Memory B cell (primary cell): ENCODE data around the gene LYZL1.
"Not testable (repeated sequence)": the region's sequence is repeated elsewhere in the genome, so short reads cannot be mapped to it uniquely, and the experiment has no call there.

Experiments
- ATAC-seq: fragments of 150-1000 bp; cut with Tn5 transposase; 2 replicates; pipeline ENCODE4 v1.10.0; 2021; ENCODE audit warnings: low read depth, mild to moderate bottlenecking, moderate library complexity
- DNase-seq, 2 donors: peaks; one replicate each; pipeline ENCODE4 v3.0.0; 2022; ENCODE audit warnings: low spot score in 2 of 2
- H3K27ac Mint-ChIP-seq: one replicate; pipeline ENCODE4 v1.8.0; 2022; ENCODE audit warnings: mild to moderate bottlenecking, moderate library complexity, mixed read lengths
- H3K27me3 Mint-ChIP-seq: one replicate; pipeline ENCODE4 v1.8.0; 2022; ENCODE audit warnings: mixed read lengths
- H3K36me3 Mint-ChIP-seq: one replicate; pipeline ENCODE4 v1.8.0; 2022; ENCODE audit warnings: mild to moderate bottlenecking, mixed read lengths
- H3K4me1 Mint-ChIP-seq: one replicate; pipeline ENCODE4 v1.8.0; 2022; ENCODE audit warnings: mixed read lengths
- H3K4me3 Mint-ChIP-seq: one replicate; pipeline ENCODE4 v1.8.0; 2022; ENCODE audit warnings: mild to moderate bottlenecking, moderate library complexity, mixed read lengths
- H3K9me3 Mint-ChIP-seq: one replicate; pipeline ENCODE4 v1.8.0; 2022; ENCODE audit warnings: mixed read lengths

The LYZL1 gene

GRCh38 chr10:29304995-29305335 lies 16.1 kb downstream of the LYZL1 start:
- no peak overlapping the region for H3K4me3 Mint-ChIP-seq
- H3K27me3 Mint-ChIP-seq, result peaks cover 3% of the 10 kb centered on the region
- ATAC-seq, result no peak

GRCh38 chr10:29306688-29307087 lies 17.8 kb downstream of the LYZL1 start:
- DNase-seq, result no peak
- Mint-ChIP-seq H3K4me3 (no peak overlapping the region), H3K9me3 (peaks cover 4% of the 10 kb centered on the region), H3K27me3 (peaks cover 3% of the 10 kb centered on the region), H3K27ac (no peak overlapping the region), H3K36me3 (peaks cover under 1% of the 10 kb centered on the region), H3K4me1 (peaks cover 3% of the 10 kb centered on the region)
- no peak for ATAC-seq

More at GRCh38 chr10:29304995-29305335, 16.1 kb downstream of the LYZL1 start:
- peaks cover 2% of the 10 kb centered on the region for H3K36me3 Mint-ChIP-seq
- peaks cover 11% of the 10 kb centered on the region for H3K9me3 Mint-ChIP-seq
- H3K4me1 Mint-ChIP-seq, result peaks cover 3% of the 10 kb centered on the region
- DNase-seq, result no peak
- H3K27ac Mint-ChIP-seq, result no peak overlapping the region

GRCh38 chr10:29308142-29308541 lies 19.3 kb downstream of the LYZL1 start:
- not testable (repeated sequence) for ATAC-seq, H3K4me3 Mint-ChIP-seq, H3K4me1 Mint-ChIP-seq, DNase-seq, H3K9me3 Mint-ChIP-seq, H3K27me3 Mint-ChIP-seq, H3K36me3 Mint-ChIP-seq, H3K27ac Mint-ChIP-seq

GRCh38 chr10:29309465-29309864 lies 20.6 kb downstream of the LYZL1 start:
- ATAC-seq, result no peak
- H3K27ac Mint-ChIP-seq, result no peak overlapping the region
- H3K4me3 Mint-ChIP-seq, result no peak overlapping the region
- no peaks in the 10 kb centered on the region for H3K36me3 Mint-ChIP-seq
- DNase-seq, result no peak
- peaks cover 3% of the 10 kb centered on the region for H3K4me1 Mint-ChIP-seq
- no peaks in the 10 kb centered on the region for H3K9me3 Mint-ChIP-seq
- H3K27me3 Mint-ChIP-seq, result peaks cover 3% of the 10 kb centered on the region

- H3K36me3 Mint-ChIP-seq, H3K27ac Mint-ChIP-seq, H3K9me3 Mint-ChIP-seq, H3K27me3 Mint-ChIP-seq, ATAC-seq, H3K4me1 Mint-ChIP-seq, H3K4me3 Mint-ChIP-seq, DNase-seq: not testable (repeated sequence)
These were observed 21.6 kb downstream of the LYZL1 start for GRCh38 chr10:29310463-29310862.

GRCh38 chr10:29313071-29313470 lies 24.2 kb downstream of the LYZL1 start:
- Mint-ChIP-seq H3K36me3 (no peaks in the 10 kb centered on the region), H3K4me1 (peaks cover 2% of the 10 kb centered on the region), H3K27ac (no peak overlapping the region), H3K4me3 (no peak overlapping the region), H3K9me3 (no peaks in the 10 kb centered on the region), H3K27me3 (peaks cover 8% of the 10 kb centered on the region)
- ATAC-seq, result no peak
- no peak for DNase-seq

- no peaks in the 10 kb centered on the region for H3K36me3 Mint-ChIP-seq
- H3K9me3 Mint-ChIP-seq, result no peaks in the 10 kb centered on the region
- H3K4me3 Mint-ChIP-seq, result no peak overlapping the region
- no peak overlapping the region for H3K27ac Mint-ChIP-seq
- H3K4me1 Mint-ChIP-seq, result peaks cover 6% of the 10 kb centered on the region
- peaks cover 12% of the 10 kb centered on the region for H3K27me3 Mint-ChIP-seq
- DNase-seq (no peak), ATAC-seq (no peak)
These were observed 25.9 kb downstream of the LYZL1 start for GRCh38 chr10:29314726-29315125.

GRCh38 chr10:29315814-29316213 lies 26.9 kb downstream of the LYZL1 start:
- Mint-ChIP-seq H3K4me1 (peaks cover 6% of the 10 kb centered on the region), H3K4me3 (no peak overlapping the region), H3K27ac (no peak overlapping the region), H3K27me3 (peaks cover 12% of the 10 kb centered on the region), H3K36me3 (no peaks in the 10 kb centered on the region), H3K9me3 (no peaks in the 10 kb centered on the region)
- no peak for DNase-seq
- no peak for ATAC-seq

- no peaks in the 10 kb centered on the region for H3K9me3 Mint-ChIP-seq
- no peaks in the 10 kb centered on the region for H3K36me3 Mint-ChIP-seq
- peaks cover 12% of the 10 kb centered on the region for H3K27me3 Mint-ChIP-seq
- no peak overlapping the region for H3K27ac Mint-ChIP-seq
- peaks cover 6% of the 10 kb centered on the region for H3K4me1 Mint-ChIP-seq
- no peak for DNase-seq
- H3K4me3 Mint-ChIP-seq, result no peak overlapping the region
- no peak for ATAC-seq
These were observed 27.6 kb downstream of the LYZL1 start for GRCh38 chr10:29316308-29317026.

- H3K9me3 Mint-ChIP-seq, result no peaks in the 10 kb centered on the region
- H3K27me3 Mint-ChIP-seq, result peaks cover 12% of the 10 kb centered on the region
- peaks cover 6% of the 10 kb centered on the region for H3K4me1 Mint-ChIP-seq
- H3K27ac Mint-ChIP-seq, result no peak overlapping the region
- H3K4me3 Mint-ChIP-seq, result no peak overlapping the region
- H3K36me3 Mint-ChIP-seq, result no peaks in the 10 kb centered on the region
- ATAC-seq (no peak), DNase-seq (no peak)
These were observed 28.2 kb downstream of the LYZL1 start for GRCh38 chr10:29317027-29317420.

- no peak for DNase-seq
- Mint-ChIP-seq H3K9me3 (no peaks in the 10 kb centered on the region), H3K27ac (no peak overlapping the region), H3K4me1 (peaks cover 6% of the 10 kb centered on the region), H3K4me3 (no peak overlapping the region), H3K27me3 (peaks cover 12% of the 10 kb centered on the region), H3K36me3 (no peaks in the 10 kb centered on the region)
- ATAC-seq, result no peak
These were observed 28.7 kb downstream of the LYZL1 start for GRCh38 chr10:29317423-29318021.

- not testable (repeated sequence) for H3K27ac Mint-ChIP-seq, ATAC-seq, DNase-seq, H3K9me3 Mint-ChIP-seq, H3K4me1 Mint-ChIP-seq, H3K36me3 Mint-ChIP-seq
- H3K27me3 Mint-ChIP-seq, result peaks cover 12% of the 10 kb centered on the region
- H3K4me3 Mint-ChIP-seq, result peak overlapping the region; percentile 15
These were observed 29.5 kb downstream of the LYZL1 start for GRCh38 chr10:29318141-29319071.

- H3K9me3 Mint-ChIP-seq, result no peaks in the 10 kb centered on the region
- ATAC-seq, result no peak
- no peak overlapping the region for H3K4me3 Mint-ChIP-seq
- no peak for DNase-seq
- H3K36me3 Mint-ChIP-seq, result no peaks in the 10 kb centered on the region
- H3K27me3 Mint-ChIP-seq, result peaks cover 12% of the 10 kb centered on the region
- H3K27ac Mint-ChIP-seq, result no peak overlapping the region
- peaks cover 6% of the 10 kb centered on the region for H3K4me1 Mint-ChIP-seq
These were observed 30.4 kb downstream of the LYZL1 start for GRCh38 chr10:29319205-29319781.

- H3K4me3 Mint-ChIP-seq, H3K4me1 Mint-ChIP-seq, H3K27ac Mint-ChIP-seq, H3K36me3 Mint-ChIP-seq, H3K9me3 Mint-ChIP-seq, ATAC-seq, DNase-seq: not testable (repeated sequence)
- peaks cover 11% of the 10 kb centered on the region for H3K27me3 Mint-ChIP-seq
These were observed 31.8 kb downstream of the LYZL1 start for GRCh38 chr10:29320680-29321121.
